Activated T-cell treated with anti-CD3 and anti-CD28 coated beads, Interleukin-2, amount 50 U/mL, for 72 hours (primary cell): ENCODE data around the gene CCDC30. TPM values are rescaled to one million over a fixed set of nuclear protein-coding genes. Genes with fewer than 3 reads are reported as not detected.
A peak's percentile ranks its signal among the peaks of the same experiment; 100 is the strongest.
"Not testable (repeated sequence)": the region's sequence is repeated elsewhere in the genome, so short reads cannot be mapped to it uniquely, and the experiment has no call there.

Experiments used
- ATAC-seq, 2 donors: fragments of 150-1000 bp; cut with Tn5 transposase; replicated peaks in 1 of 2; 2 replicates each; pipeline ENCODE4 v1.10.0; 2021; ENCODE audit warnings: moderate library complexity in 2 of 2, mild to moderate bottlenecking in 1 of 2
- DNase-seq, 2 donors: peaks; one replicate each; pipeline ENCODE4 v3.0.0; 2021 to 2022; ENCODE audit warnings: mixed read lengths in 1 of 2
- H3K27ac Mint-ChIP-seq: one replicate; pipeline ENCODE4 v1.8.0; 2022; ENCODE audit warnings: mild to moderate bottlenecking, moderate library complexity, mixed read lengths
- H3K27me3 Mint-ChIP-seq: one replicate; pipeline ENCODE4 v1.8.0; 2022; ENCODE audit warnings: low read depth, mixed read lengths
- H3K36me3 Mint-ChIP-seq, 2 donors: one replicate each; pipeline ENCODE4 v1.8.0; 2022; ENCODE audit warnings: mixed read lengths in 2 of 2, mild to moderate bottlenecking in 1 of 2; ENCODE audit not compliant: insufficient read depth in 2 of 2
- H3K4me1 Mint-ChIP-seq: one replicate; pipeline ENCODE4 v1.8.0; 2022; ENCODE audit warnings: low read depth, mixed read lengths
- H3K4me3 Mint-ChIP-seq, 2 donors: one replicate each; pipeline ENCODE4 v1.8.0; 2022; ENCODE audit warnings: mild to moderate bottlenecking in 2 of 2, mixed read lengths in 2 of 2, moderate library complexity in 2 of 2
- H3K9me3 Mint-ChIP-seq, 2 donors: one replicate each; pipeline ENCODE4 v1.8.0; 2022; ENCODE audit warnings: mixed read lengths in 2 of 2
- total RNA-seq, 2 donors: library from RNA; stranded (reverse); gene quantifications; one replicate each; pipeline ENCODE4 v1.2.3, GENCODE V29; 2022

CCDC30 gene
- total RNA-seq, 2 donors from 2014 or later = 2.7 to 3.0 TPM

GRCh38 chr1:42461196-42461595 lies 1.9 kb upstream of the CCDC30 start:
- ATAC-seq = no peak
- DNase-seq = no peak
- Mint-ChIP-seq H3K27ac (no peak overlapping the region), H3K36me3 (peaks cover 10 to 17% of the 10 kb centered on the region in 2 donors), H3K27me3 (no peaks in the 10 kb centered on the region), H3K4me3 (no peak overlapping the region), H3K4me1 (peaks cover 43% of the 10 kb centered on the region), H3K9me3 (no peaks in the 10 kb centered on the region)

GRCh38 chr1:42463921-42464320 lies 835 bp downstream of the CCDC30 start:
- H3K27ac Mint-ChIP-seq = no peak overlapping the region

GRCh38 chr1:42466030-42466429 lies 2.9 kb downstream of the CCDC30 start:
- no peaks in the 10 kb centered on the region for H3K9me3 Mint-ChIP-seq
- DNase-seq (no peak), ATAC-seq (no peak)
- H3K27me3 Mint-ChIP-seq = no peaks in the 10 kb centered on the region
- H3K4me3 Mint-ChIP-seq = no peak overlapping the region
- peaks cover 23% of the 10 kb centered on the region for H3K4me1 Mint-ChIP-seq
- H3K36me3 Mint-ChIP-seq = no peaks in the 10 kb centered on the region
- H3K27ac Mint-ChIP-seq = no peak overlapping the region

More at GRCh38 chr1:42463921-42464320, 835 bp downstream of the CCDC30 start:
- H3K4me1 Mint-ChIP-seq = peaks cover 24% of the 10 kb centered on the region
- no peak for ATAC-seq
- peak overlapping the region; percentile 63 to 87 for H3K4me3 Mint-ChIP-seq
- H3K9me3 Mint-ChIP-seq = no peaks in the 10 kb centered on the region
- no peak for DNase-seq
- no peaks in the 10 kb centered on the region for H3K27me3 Mint-ChIP-seq
- H3K36me3 Mint-ChIP-seq = peaks cover 2 to 5% of the 10 kb centered on the region in 2 donors

- H3K4me3 Mint-ChIP-seq = no peak overlapping the region
- no peaks in the 10 kb centered on the region for H3K27me3 Mint-ChIP-seq
- no peaks in the 10 kb centered on the region for H3K4me1 Mint-ChIP-seq
- no peak for DNase-seq
- H3K9me3 Mint-ChIP-seq = no peaks in the 10 kb centered on the region
- H3K27ac Mint-ChIP-seq = no peak overlapping the region
- no peak for ATAC-seq
- H3K36me3 Mint-ChIP-seq = no peaks in the 10 kb centered on the region
Observed at GRCh38 chr1:42469727-42470126, 6.6 kb downstream of the CCDC30 start.

GRCh38 chr1:42476605-42477004 lies 13.5 kb downstream of the CCDC30 start:
- Mint-ChIP-seq H3K9me3 (no peaks in the 10 kb centered on the region), H3K4me3 (no peak overlapping the region), H3K4me1 (peaks cover 5% of the 10 kb centered on the region), H3K36me3 (no peaks in the 10 kb centered on the region), H3K27ac (no peak overlapping the region), H3K27me3 (no peaks in the 10 kb centered on the region)
- ATAC-seq (no peak), DNase-seq (no peak)

- not testable (repeated sequence) for H3K36me3 Mint-ChIP-seq, H3K27me3 Mint-ChIP-seq, H3K4me1 Mint-ChIP-seq, H3K9me3 Mint-ChIP-seq, H3K27ac Mint-ChIP-seq, ATAC-seq, DNase-seq, H3K4me3 Mint-ChIP-seq
Observed at GRCh38 chr1:42477354-42477753, 14.3 kb downstream of the CCDC30 start.

- Mint-ChIP-seq H3K36me3 (no peaks in the 10 kb centered on the region), H3K4me1 (peaks cover 5% of the 10 kb centered on the region), H3K9me3 (no peaks in the 10 kb centered on the region), H3K27me3 (no peaks in the 10 kb centered on the region), H3K4me3 (no peak overlapping the region), H3K27ac (no peak overlapping the region)
- DNase-seq (no peak), ATAC-seq (no peak)
Observed at GRCh38 chr1:42477775-42478174, 14.7 kb downstream of the CCDC30 start.

GRCh38 chr1:42479621-42480020 lies 16.5 kb downstream of the CCDC30 start:
- H3K27ac Mint-ChIP-seq = no peak overlapping the region
- ATAC-seq = no peak
- peaks cover 5% of the 10 kb centered on the region for H3K4me1 Mint-ChIP-seq
- no peak for DNase-seq
- H3K9me3 Mint-ChIP-seq = no peaks in the 10 kb centered on the region
- H3K27me3 Mint-ChIP-seq = no peaks in the 10 kb centered on the region
- no peaks in the 10 kb centered on the region for H3K36me3 Mint-ChIP-seq
- no peak overlapping the region for H3K4me3 Mint-ChIP-seq

GRCh38 chr1:42480921-42481320 lies 17.8 kb downstream of the CCDC30 start:
- DNase-seq = no peak
- Mint-ChIP-seq H3K36me3 (no peaks in the 10 kb centered on the region), H3K4me1 (no peaks in the 10 kb centered on the region), H3K27me3 (no peaks in the 10 kb centered on the region), H3K4me3 (no peak overlapping the region), H3K27ac (no peak overlapping the region), H3K9me3 (no peaks in the 10 kb centered on the region)
- no peak for ATAC-seq

- Mint-ChIP-seq H3K9me3 (no peaks in the 10 kb centered on the region), H3K4me3 (no peak overlapping the region), H3K27me3 (no peaks in the 10 kb centered on the region), H3K4me1 (no peaks in the 10 kb centered on the region), H3K36me3 (no peaks in the 10 kb centered on the region), H3K27ac (no peak overlapping the region)
- no peak for ATAC-seq
- DNase-seq = no peak
Observed at GRCh38 chr1:42482635-42483153, 19.6 kb downstream of the CCDC30 start.

GRCh38 chr1:42484382-42484781 lies 21.3 kb downstream of the CCDC30 start:
- no peaks in the 10 kb centered on the region for H3K36me3 Mint-ChIP-seq
- no peaks in the 10 kb centered on the region for H3K4me1 Mint-ChIP-seq
- no peaks in the 10 kb centered on the region for H3K9me3 Mint-ChIP-seq
- DNase-seq = no peak
- no peaks in the 10 kb centered on the region for H3K27me3 Mint-ChIP-seq
- H3K4me3 Mint-ChIP-seq = no peak overlapping the region
- ATAC-seq = no peak
- H3K27ac Mint-ChIP-seq = no peak overlapping the region

- H3K36me3 Mint-ChIP-seq = peaks cover 0 to 3% of the 10 kb centered on the region in 2 donors
- ATAC-seq (no peak), DNase-seq (no peak)
- H3K27me3 Mint-ChIP-seq = no peaks in the 10 kb centered on the region
- H3K27ac Mint-ChIP-seq = no peak overlapping the region
- no peaks in the 10 kb centered on the region for H3K4me1 Mint-ChIP-seq
- no peak overlapping the region for H3K4me3 Mint-ChIP-seq
- peaks cover 0 to 1% of the 10 kb centered on the region in 2 donors for H3K9me3 Mint-ChIP-seq
Observed at GRCh38 chr1:42490237-42490636, 27.2 kb downstream of the CCDC30 start.

- not testable (repeated sequence) for ATAC-seq, H3K27me3 Mint-ChIP-seq, DNase-seq, H3K4me1 Mint-ChIP-seq, H3K27ac Mint-ChIP-seq, H3K9me3 Mint-ChIP-seq, H3K36me3 Mint-ChIP-seq, H3K4me3 Mint-ChIP-seq
Observed at GRCh38 chr1:42502031-42502430, 38.9 kb downstream of the CCDC30 start.

GRCh38 chr1:42504535-42505128 lies 41.5 kb downstream of the CCDC30 start:
- H3K27me3 Mint-ChIP-seq = no peaks in the 10 kb centered on the region
- H3K27ac Mint-ChIP-seq = no peak overlapping the region
- no peaks in the 10 kb centered on the region for H3K4me1 Mint-ChIP-seq
- H3K36me3 Mint-ChIP-seq = peaks cover 4 to 6% of the 10 kb centered on the region in 2 donors
- H3K9me3 Mint-ChIP-seq = peaks cover 0 to 4% of the 10 kb centered on the region in 2 donors
- ATAC-seq (no peak), DNase-seq (no peak)
- no peak overlapping the region for H3K4me3 Mint-ChIP-seq
